ENCODE data around the gene SEMA6A. TPM values are rescaled to one million over a fixed set of nuclear protein-coding genes. Genes with fewer than 3 reads are reported as not detected.

SEMA6A gene
- polyA plus RNA-seq, 1 of the 3 experiments (the other 2 are of a cell fraction) = 0.18 TPM

DNA sequence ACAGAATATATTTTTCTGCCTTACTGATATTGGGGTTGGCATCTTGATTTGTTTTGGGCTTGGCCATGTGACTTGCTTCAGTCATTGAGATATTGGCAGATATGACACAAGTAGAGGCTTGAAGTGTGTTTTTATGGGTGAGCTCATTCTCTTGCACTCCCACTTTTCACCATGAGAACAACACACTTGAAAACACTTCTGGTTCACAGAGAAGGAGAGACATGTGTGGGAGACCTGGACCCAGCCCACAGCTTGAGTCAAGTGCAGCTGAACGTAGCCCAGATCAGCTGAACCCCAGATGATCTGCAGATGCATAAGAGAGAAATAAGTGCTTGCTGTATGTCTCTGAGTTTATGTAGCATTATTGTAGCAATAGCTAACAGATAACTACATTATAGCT is 155.4 kb downstream of the SEMA6A start:
- no peaks in the 10 kb centered on the region for H3K9me2 ChIP-seq
- no peak overlapping the region for H2AFZ ChIP-seq (ENCODE audit: low read depth)
- DNase-seq = no peak
- WGBS (ENCODE audit: low lambda C conversion rate) = 41% methylated on average over 1 of the region's 1 CpG
- H3K4me1 ChIP-seq (ENCODE audit: control insufficient read depth in 1 of 2, insufficient read depth in 2 of 2, low read depth in 1 of 2, low read length in 1 of 2) = no peaks in the 10 kb centered on the region; a peak in 1 of 4 replicates
- no peaks in the 10 kb centered on the region for H3K27me3 ChIP-seq (ENCODE audit: insufficient read depth)
- no peaks in the 10 kb centered on the region for H3F3A ChIP-seq (replicated peaks; ENCODE audit: insufficient read depth)
- TF ChIP-seq MXI1 (IDR thresholded peaks at IDR 0.05; ENCODE audit: low read depth, low read length) (no peak), SIN3A (IDR thresholded peaks at IDR 0.05; ENCODE audit: borderline replicate concordance, low read depth, low read length) (no peak), MEF2A (IDR thresholded peaks at IDR 0.05; ENCODE audit: borderline replicate concordance, low read depth) (no peak), GATA2 (CRISPR knock-in tag; IDR thresholded peaks at IDR 0.05) (no peak), GABPA (IDR thresholded peaks at IDR 0.05; ENCODE audit: low read depth) (no peak), RCOR1 (IDR thresholded peaks at IDR 0.05; ENCODE audit: low read length) (no peak), TEAD4 (IDR thresholded peaks at IDR 0.05; ENCODE audit: borderline replicate concordance, insufficient read depth) (no peak), EZH2phosphoT487 (IDR thresholded peaks at IDR 0.05; ENCODE audit: borderline replicate concordance, low read depth) (no peak), JUND (IDR thresholded peaks at IDR 0.05) (no peak), NFIC (IDR thresholded peaks at IDR 0.05; ENCODE audit: borderline replicate concordance) (no peak), ELF1 (IDR thresholded peaks at IDR 0.05) (no peak), YY1 (IDR thresholded peaks at IDR 0.05; ENCODE audit: low read depth) (no peak), TCF12 (IDR thresholded peaks at IDR 0.05) (no peak)
- TF ChIP-seq, protein P1, sequence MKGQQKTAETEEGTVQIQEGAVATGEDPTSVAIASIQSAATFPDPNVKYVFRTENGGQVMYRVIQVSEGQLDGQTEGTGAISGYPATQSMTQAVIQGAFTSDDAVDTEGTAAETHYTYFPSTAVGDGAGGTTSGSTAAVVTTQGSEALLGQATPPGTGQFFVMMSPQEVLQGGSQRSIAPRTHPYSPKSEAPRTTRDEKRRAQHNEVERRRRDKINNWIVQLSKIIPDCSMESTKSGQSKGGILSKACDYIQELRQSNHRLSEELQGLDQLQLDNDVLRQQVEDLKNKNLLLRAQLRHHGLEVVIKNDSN (IDR thresholded peaks at IDR 0.05; ENCODE audit: borderline replicate concordance, low read depth) = no peak
- TF ChIP-seq, protein P2, sequence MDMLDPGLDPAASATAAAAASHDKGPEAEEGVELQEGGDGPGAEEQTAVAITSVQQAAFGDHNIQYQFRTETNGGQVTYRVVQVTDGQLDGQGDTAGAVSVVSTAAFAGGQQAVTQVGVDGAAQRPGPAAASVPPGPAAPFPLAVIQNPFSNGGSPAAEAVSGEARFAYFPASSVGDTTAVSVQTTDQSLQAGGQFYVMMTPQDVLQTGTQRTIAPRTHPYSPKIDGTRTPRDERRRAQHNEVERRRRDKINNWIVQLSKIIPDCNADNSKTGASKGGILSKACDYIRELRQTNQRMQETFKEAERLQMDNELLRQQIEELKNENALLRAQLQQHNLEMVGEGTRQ (IDR thresholded peaks at IDR 0.05; ENCODE audit: borderline replicate concordance, low read depth, low read length) = no peak
- H3K27ac ChIP-seq (ENCODE audit: low read depth in 2 of 2, low read length in 1 of 2) = no peak overlapping the region
- ChIA-PET CTCF (interaction anchor here (1.0 to 1.1 kb wide), 2 partner anchors 16 to 89 kb away, joined by 3 read pairs; no protein-coding TSS in a partner anchor), POLR2A (no interaction called here)
- H3K36me3 ChIP-seq (replicated peaks in 1 of 2; ENCODE audit: control insufficient read depth in 1 of 2, insufficient read depth in 2 of 2, low read length in 1 of 2) = no peaks in the 10 kb centered on the region
- no peaks in the 10 kb centered on the region for H3K9me3 ChIP-seq
- H3K79me2 ChIP-seq (ENCODE audit: insufficient read depth) = no peaks in the 10 kb centered on the region
- H3K4me2 ChIP-seq = no peak overlapping the region
- H4K20me1 ChIP-seq (ENCODE audit: insufficient read depth) = no peaks in the 10 kb centered on the region
- no peak overlapping the region for H3K4me3 ChIP-seq (ENCODE audit: low read depth in 2 of 2, low read length in 1 of 2)
- no peak overlapping the region for H3K9ac ChIP-seq

DNA sequence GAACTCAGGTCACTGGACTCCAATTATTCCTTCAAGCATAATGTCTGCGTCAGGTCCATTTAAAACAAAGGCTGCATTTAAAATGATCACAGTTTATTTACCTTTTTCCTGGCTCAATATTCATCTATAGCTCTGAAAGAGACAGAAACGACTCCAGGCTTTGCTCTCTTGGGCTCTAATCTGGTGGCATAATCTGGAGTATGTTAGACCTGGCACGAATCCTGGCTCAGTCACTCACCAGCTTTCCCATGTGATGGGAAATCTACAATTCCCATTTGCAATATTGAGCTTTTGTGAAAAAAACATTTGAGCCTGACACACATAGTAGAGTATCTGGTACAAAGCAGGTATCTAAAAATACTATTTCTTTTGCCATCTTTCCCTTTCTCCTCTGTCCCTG is 155.8 kb downstream of the SEMA6A start:
- Histone ChIP-seq H3K9me2 (no peaks in the 10 kb centered on the region), H3K4me3 (ENCODE audit: low read depth in 2 of 2, low read length in 1 of 2) (no peak overlapping the region), H3K9ac (no peak overlapping the region), H2AFZ (ENCODE audit: low read depth) (no peak overlapping the region), H3K9me3 (no peaks in the 10 kb centered on the region), H3K27ac (ENCODE audit: low read depth in 2 of 2, low read length in 1 of 2) (no peak overlapping the region), H3K79me2 (ENCODE audit: insufficient read depth) (no peaks in the 10 kb centered on the region), H3K36me3 (replicated peaks in 1 of 2; ENCODE audit: control insufficient read depth in 1 of 2, insufficient read depth in 2 of 2, low read length in 1 of 2) (no peaks in the 10 kb centered on the region), H3K27me3 (ENCODE audit: insufficient read depth) (no peaks in the 10 kb centered on the region), H3K4me2 (no peak overlapping the region), H3K4me1 (ENCODE audit: control insufficient read depth in 1 of 2, insufficient read depth in 2 of 2, low read depth in 1 of 2, low read length in 1 of 2) (no peaks in the 10 kb centered on the region; a peak in 1 of 4 replicates), H4K20me1 (ENCODE audit: insufficient read depth) (no peaks in the 10 kb centered on the region), H3F3A (replicated peaks; ENCODE audit: insufficient read depth) (no peaks in the 10 kb centered on the region)
- POLR2A ChIA-PET = no interaction called here
- no peak for DNase-seq
- TF ChIP-seq ELF1 (IDR thresholded peaks at IDR 0.05) (no peak), RFX5 (IDR thresholded peaks at IDR 0.05; ENCODE audit: low read length) (no peak), TEAD4 (IDR thresholded peaks at IDR 0.05; ENCODE audit: borderline replicate concordance, insufficient read depth) (no peak), TCF12 (IDR thresholded peaks at IDR 0.05) (no peak)
- TF ChIP-seq, protein P3, sequence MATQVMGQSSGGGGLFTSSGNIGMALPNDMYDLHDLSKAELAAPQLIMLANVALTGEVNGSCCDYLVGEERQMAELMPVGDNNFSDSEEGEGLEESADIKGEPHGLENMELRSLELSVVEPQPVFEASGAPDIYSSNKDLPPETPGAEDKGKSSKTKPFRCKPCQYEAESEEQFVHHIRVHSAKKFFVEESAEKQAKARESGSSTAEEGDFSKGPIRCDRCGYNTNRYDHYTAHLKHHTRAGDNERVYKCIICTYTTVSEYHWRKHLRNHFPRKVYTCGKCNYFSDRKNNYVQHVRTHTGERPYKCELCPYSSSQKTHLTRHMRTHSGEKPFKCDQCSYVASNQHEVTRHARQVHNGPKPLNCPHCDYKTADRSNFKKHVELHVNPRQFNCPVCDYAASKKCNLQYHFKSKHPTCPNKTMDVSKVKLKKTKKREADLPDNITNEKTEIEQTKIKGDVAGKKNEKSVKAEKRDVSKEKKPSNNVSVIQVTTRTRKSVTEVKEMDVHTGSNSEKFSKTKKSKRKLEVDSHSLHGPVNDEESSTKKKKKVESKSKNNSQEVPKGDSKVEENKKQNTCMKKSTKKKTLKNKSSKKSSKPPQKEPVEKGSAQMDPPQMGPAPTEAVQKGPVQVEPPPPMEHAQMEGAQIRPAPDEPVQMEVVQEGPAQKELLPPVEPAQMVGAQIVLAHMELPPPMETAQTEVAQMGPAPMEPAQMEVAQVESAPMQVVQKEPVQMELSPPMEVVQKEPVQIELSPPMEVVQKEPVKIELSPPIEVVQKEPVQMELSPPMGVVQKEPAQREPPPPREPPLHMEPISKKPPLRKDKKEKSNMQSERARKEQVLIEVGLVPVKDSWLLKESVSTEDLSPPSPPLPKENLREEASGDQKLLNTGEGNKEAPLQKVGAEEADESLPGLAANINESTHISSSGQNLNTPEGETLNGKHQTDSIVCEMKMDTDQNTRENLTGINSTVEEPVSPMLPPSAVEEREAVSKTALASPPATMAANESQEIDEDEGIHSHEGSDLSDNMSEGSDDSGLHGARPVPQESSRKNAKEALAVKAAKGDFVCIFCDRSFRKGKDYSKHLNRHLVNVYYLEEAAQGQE (IDR thresholded peaks at IDR 0.05; ENCODE audit: low read depth, low read length) = no peak
- CTCF ChIA-PET = interaction anchor here (1.0 to 1.3 kb wide), 3 partner anchors 15 to 89 kb away, joined by 3 read pairs; no protein-coding TSS in a partner anchor
- WGBS (ENCODE audit: low lambda C conversion rate) = 50% methylated on average over 3 of the region's 3 CpGs
